ENCODE results near the gene B4GALT1.

DNA sequence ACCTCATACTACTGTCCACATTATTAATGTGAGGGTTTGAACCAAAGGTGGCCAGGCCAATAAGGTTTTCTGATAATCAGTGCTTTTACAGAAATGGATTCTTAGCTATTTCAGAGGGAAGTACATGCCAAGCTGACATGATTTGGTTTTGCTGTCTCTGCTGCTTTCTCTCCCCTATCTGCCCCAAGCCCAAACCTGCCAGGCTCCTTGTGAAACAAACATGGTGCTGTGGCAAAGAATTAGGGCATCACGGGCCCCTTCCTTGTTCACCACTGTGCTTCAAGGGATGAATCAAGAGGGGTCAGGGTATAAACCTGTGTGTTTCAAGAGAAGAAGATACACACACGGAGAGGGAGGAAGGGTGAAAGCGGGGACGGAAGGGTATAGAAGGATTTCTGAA lies 49.3 kb downstream of the B4GALT1 start:
- TF ChIP-seq POLR2A (IDR thresholded peaks at IDR 0.05; ENCODE audit: borderline replicate concordance, extremely low read depth, insufficient read depth, insufficient read length) (no peak), TCF7L2 (IDR thresholded peaks at IDR 0.05; ENCODE audit: borderline replicate concordance, extremely low read depth, insufficient read depth, insufficient read length) (no peak), CEBPB (IDR thresholded peaks at IDR 0.05; ENCODE audit: low read depth) (no peak), POLR2AphosphoS5 (IDR thresholded peaks at IDR 0.05; ENCODE audit: low read depth, low read length) (no peak), EZH2 (IDR thresholded peaks at IDR 0.05) (no peak), ZNF274 (IDR thresholded peaks at IDR 0.05; ENCODE audit: low read depth, low read length) (no peak), ZFX (IDR thresholded peaks at IDR 0.05) (no peak), SP1 (IDR thresholded peaks at IDR 0.05; ENCODE audit: low read depth) (no peak), SRF (IDR thresholded peaks at IDR 0.05; ENCODE audit: low read depth) (no peak)
- TF ChIP-seq, protein P1, sequence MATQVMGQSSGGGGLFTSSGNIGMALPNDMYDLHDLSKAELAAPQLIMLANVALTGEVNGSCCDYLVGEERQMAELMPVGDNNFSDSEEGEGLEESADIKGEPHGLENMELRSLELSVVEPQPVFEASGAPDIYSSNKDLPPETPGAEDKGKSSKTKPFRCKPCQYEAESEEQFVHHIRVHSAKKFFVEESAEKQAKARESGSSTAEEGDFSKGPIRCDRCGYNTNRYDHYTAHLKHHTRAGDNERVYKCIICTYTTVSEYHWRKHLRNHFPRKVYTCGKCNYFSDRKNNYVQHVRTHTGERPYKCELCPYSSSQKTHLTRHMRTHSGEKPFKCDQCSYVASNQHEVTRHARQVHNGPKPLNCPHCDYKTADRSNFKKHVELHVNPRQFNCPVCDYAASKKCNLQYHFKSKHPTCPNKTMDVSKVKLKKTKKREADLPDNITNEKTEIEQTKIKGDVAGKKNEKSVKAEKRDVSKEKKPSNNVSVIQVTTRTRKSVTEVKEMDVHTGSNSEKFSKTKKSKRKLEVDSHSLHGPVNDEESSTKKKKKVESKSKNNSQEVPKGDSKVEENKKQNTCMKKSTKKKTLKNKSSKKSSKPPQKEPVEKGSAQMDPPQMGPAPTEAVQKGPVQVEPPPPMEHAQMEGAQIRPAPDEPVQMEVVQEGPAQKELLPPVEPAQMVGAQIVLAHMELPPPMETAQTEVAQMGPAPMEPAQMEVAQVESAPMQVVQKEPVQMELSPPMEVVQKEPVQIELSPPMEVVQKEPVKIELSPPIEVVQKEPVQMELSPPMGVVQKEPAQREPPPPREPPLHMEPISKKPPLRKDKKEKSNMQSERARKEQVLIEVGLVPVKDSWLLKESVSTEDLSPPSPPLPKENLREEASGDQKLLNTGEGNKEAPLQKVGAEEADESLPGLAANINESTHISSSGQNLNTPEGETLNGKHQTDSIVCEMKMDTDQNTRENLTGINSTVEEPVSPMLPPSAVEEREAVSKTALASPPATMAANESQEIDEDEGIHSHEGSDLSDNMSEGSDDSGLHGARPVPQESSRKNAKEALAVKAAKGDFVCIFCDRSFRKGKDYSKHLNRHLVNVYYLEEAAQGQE (IDR thresholded peaks at IDR 0.05; ENCODE audit: low read depth) = no peak
- TF ChIP-seq, protein P2, sequence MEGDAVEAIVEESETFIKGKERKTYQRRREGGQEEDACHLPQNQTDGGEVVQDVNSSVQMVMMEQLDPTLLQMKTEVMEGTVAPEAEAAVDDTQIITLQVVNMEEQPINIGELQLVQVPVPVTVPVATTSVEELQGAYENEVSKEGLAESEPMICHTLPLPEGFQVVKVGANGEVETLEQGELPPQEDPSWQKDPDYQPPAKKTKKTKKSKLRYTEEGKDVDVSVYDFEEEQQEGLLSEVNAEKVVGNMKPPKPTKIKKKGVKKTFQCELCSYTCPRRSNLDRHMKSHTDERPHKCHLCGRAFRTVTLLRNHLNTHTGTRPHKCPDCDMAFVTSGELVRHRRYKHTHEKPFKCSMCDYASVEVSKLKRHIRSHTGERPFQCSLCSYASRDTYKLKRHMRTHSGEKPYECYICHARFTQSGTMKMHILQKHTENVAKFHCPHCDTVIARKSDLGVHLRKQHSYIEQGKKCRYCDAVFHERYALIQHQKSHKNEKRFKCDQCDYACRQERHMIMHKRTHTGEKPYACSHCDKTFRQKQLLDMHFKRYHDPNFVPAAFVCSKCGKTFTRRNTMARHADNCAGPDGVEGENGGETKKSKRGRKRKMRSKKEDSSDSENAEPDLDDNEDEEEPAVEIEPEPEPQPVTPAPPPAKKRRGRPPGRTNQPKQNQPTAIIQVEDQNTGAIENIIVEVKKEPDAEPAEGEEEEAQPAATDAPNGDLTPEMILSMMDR (IDR thresholded peaks at IDR 0.05 in 2 of 3, conservative IDR thresholded peaks at IDR 0.05 in 1 of 3; ENCODE audit: borderline replicate concordance in 1 of 3, insufficient read depth in 1 of 3, low read depth in 2 of 3, low read length in 2 of 3) = no peak
- TF ChIP-seq, protein P3, sequence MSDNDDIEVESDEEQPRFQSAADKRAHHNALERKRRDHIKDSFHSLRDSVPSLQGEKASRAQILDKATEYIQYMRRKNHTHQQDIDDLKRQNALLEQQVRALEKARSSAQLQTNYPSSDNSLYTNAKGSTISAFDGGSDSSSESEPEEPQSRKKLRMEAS (IDR thresholded peaks at IDR 0.05) = no peak

All from HCT116 (cell line).